ACC112 (cell line): Measurements from ENCODE around the gene TSFM.

ENCODE experiments used
- H2AFZ ChIP-seq: fragments of 200-600 bp; sonication (generic); one replicate; pipeline ENCODE4 v1.6.0; 2017; ENCODE audit warnings: antibody characterized with exemption, low read length; ENCODE audit not compliant: unreplicated experiment
- H3K27ac ChIP-seq: fragments of 200-600 bp; sonication (generic); 2 replicates; pipeline ENCODE4 v1.5.1; 2014; ENCODE audit warnings: low read depth, mild to moderate bottlenecking, antibody characterized with exemption, low read length, moderate library complexity
- H3K27me3 ChIP-seq: fragments of 200-600 bp; sonication (generic); 2 replicates; pipeline ENCODE4 v1.6.1; 2014; ENCODE audit warnings: mild to moderate bottlenecking, antibody characterized with exemption, low read length, moderate library complexity, mixed read lengths; ENCODE audit not compliant: insufficient read depth
- H3K36me3 ChIP-seq: fragments of 200-600 bp; sonication (generic); 2 replicates; pipeline ENCODE4 v1.6.1; 2016; ENCODE audit warnings: mild to moderate bottlenecking, antibody characterized with exemption, low read length, moderate library complexity, mixed read lengths; ENCODE audit not compliant: insufficient read depth
- H3K4me1 ChIP-seq: fragments of 200-600 bp; sonication (generic); one replicate; pipeline ENCODE4 v1.6.1; 2016; ENCODE audit warnings: low read length, mixed read lengths; ENCODE audit not compliant: insufficient read depth, unreplicated experiment, control insufficient read depth
- H3K4me3 ChIP-seq: fragments of 200-600 bp; sonication (generic); 2 replicates; pipeline ENCODE4 v1.5.1; 2014; ENCODE audit warnings: mild to moderate bottlenecking, low read depth, low read length
- H3K79me2 ChIP-seq: fragments of 200-600 bp; sonication (generic); one replicate; pipeline ENCODE4 v1.6.0; 2016; ENCODE audit warnings: low read length; ENCODE audit not compliant: control insufficient read depth, unreplicated experiment, insufficient read depth

TSFM gene

GRCh38 chr12:57806677-57807076 lies 24.1 kb downstream of the TSFM start:
- Histone ChIP-seq H3K79me2 (no peaks in the 10 kb centered on the region), H3K4me3 (no peak overlapping the region), H3K36me3 (no peaks in the 10 kb centered on the region; the same call in 1 of the 2 replicates), H2AFZ (no peak overlapping the region), H3K27ac (no peak overlapping the region), H3K4me1 (peaks cover 3% of the 10 kb centered on the region), H3K27me3 (no peaks in the 10 kb centered on the region)

- Histone ChIP-seq H3K27ac (no peak overlapping the region), H3K79me2 (no peaks in the 10 kb centered on the region), H3K4me3 (no peak overlapping the region), H3K36me3 (no peaks in the 10 kb centered on the region; the same call in 1 of the 2 replicates), H3K27me3 (no peaks in the 10 kb centered on the region), H2AFZ (no peak overlapping the region), H3K4me1 (peaks cover 3% of the 10 kb centered on the region)
Measured at GRCh38 chr12:57807285-57807684, 24.7 kb downstream of the TSFM start.

GRCh38 chr12:57808351-57808750 lies 25.8 kb downstream of the TSFM start:
- Histone ChIP-seq H3K27me3 (no peaks in the 10 kb centered on the region), H3K36me3 (no peaks in the 10 kb centered on the region; the same call in 1 of the 2 replicates), H3K79me2 (no peaks in the 10 kb centered on the region), H3K4me3 (no peak overlapping the region), H3K4me1 (peaks cover 3% of the 10 kb centered on the region), H2AFZ (no peak overlapping the region), H3K27ac (no peak overlapping the region)

GRCh38 chr12:57809425-57809824 lies 26.8 kb downstream of the TSFM start:
- no peak overlapping the region for H3K27ac ChIP-seq
- no peak overlapping the region for H3K4me3 ChIP-seq
- H3K4me1 ChIP-seq: peaks cover 2% of the 10 kb centered on the region
- no peak overlapping the region for H2AFZ ChIP-seq
- no peaks in the 10 kb centered on the region for H3K27me3 ChIP-seq
- no peaks in the 10 kb centered on the region for H3K79me2 ChIP-seq
- H3K36me3 ChIP-seq: no peaks in the 10 kb centered on the region; the same call in 1 of the 2 replicates

- no peak overlapping the region for H3K27ac ChIP-seq
- no peak overlapping the region for H2AFZ ChIP-seq
- H3K79me2 ChIP-seq: no peaks in the 10 kb centered on the region
- no peaks in the 10 kb centered on the region for H3K27me3 ChIP-seq
- no peak overlapping the region for H3K4me3 ChIP-seq
- H3K4me1 ChIP-seq: peaks cover 6% of the 10 kb centered on the region
- no peaks in the 10 kb centered on the region; the same call in 1 of the 2 replicates for H3K36me3 ChIP-seq
Measured at GRCh38 chr12:57810450-57810849, 27.9 kb downstream of the TSFM start.

- H2AFZ ChIP-seq: no peak overlapping the region
- H3K27ac ChIP-seq: no peak overlapping the region
- peaks cover 6% of the 10 kb centered on the region for H3K4me1 ChIP-seq
- H3K36me3 ChIP-seq: no peaks in the 10 kb centered on the region; the same call in 1 of the 2 replicates
- no peak overlapping the region for H3K4me3 ChIP-seq
- no peaks in the 10 kb centered on the region for H3K79me2 ChIP-seq
- no peaks in the 10 kb centered on the region for H3K27me3 ChIP-seq
Measured at GRCh38 chr12:57811028-57811755, 28.6 kb downstream of the TSFM start.

GRCh38 chr12:57813111-57813970 lies 30.8 kb downstream of the TSFM start:
- Histone ChIP-seq H3K36me3 (no peaks in the 10 kb centered on the region; the same call in 1 of the 2 replicates), H3K4me3 (no peak overlapping the region), H2AFZ (no peak overlapping the region), H3K79me2 (no peaks in the 10 kb centered on the region), H3K4me1 (peaks cover 9% of the 10 kb centered on the region), H3K27me3 (no peaks in the 10 kb centered on the region), H3K27ac (no peak overlapping the region)

- peaks cover 9% of the 10 kb centered on the region for H3K4me1 ChIP-seq
- H3K4me3 ChIP-seq: no peak overlapping the region
- no peak overlapping the region for H3K27ac ChIP-seq
- no peak overlapping the region for H2AFZ ChIP-seq
- no peaks in the 10 kb centered on the region for H3K27me3 ChIP-seq
- H3K79me2 ChIP-seq: no peaks in the 10 kb centered on the region
- peaks cover 7% of the 10 kb centered on the region; the same call in 1 of the 2 replicates for H3K36me3 ChIP-seq
Measured at GRCh38 chr12:57813971-57814772, 31.6 kb downstream of the TSFM start.

- Histone ChIP-seq H3K79me2 (no peaks in the 10 kb centered on the region), H3K27ac (no peak overlapping the region), H3K4me1 (peaks cover 9% of the 10 kb centered on the region), H3K36me3 (0 out of 2 replicates have a peak, but pooled peaks cover 7% of the 10 kb centered on the region), H2AFZ (no peak overlapping the region), H3K27me3 (no peaks in the 10 kb centered on the region), H3K4me3 (no peak overlapping the region)
Measured at GRCh38 chr12:57815177-57816000, 32.8 kb downstream of the TSFM start.
